H1 (cell line): Measurements from ENCODE around the gene CCSER2. TPM values are rescaled to one million over a fixed set of nuclear protein-coding genes. Genes with fewer than 3 reads are reported as not detected.

Experiments used
- CTCF ChIA-PET: fragments of 300-600 bp; sonication (Branson Sonifier 250); formaldehyde crosslinking; loops from one replicate; lab custom pipeline; 2021; ENCODE audit not compliant: partially characterized antibody; lab: Charles Lee
- POLR2A ChIA-PET: fragments of 300-600 bp; sonication (Branson Sonifier 250); formaldehyde crosslinking; loops from one replicate; lab custom pipeline; 2021; ENCODE audit warnings: inconsistent platforms; ENCODE audit not compliant: partially characterized antibody; lab: Charles Lee
- DNase-seq, 2 experiments: peaks; one replicate each; pipeline versions ENCODE4 v3.0.0 to v3.0.0-alpha.2; 2010 to 2022; ENCODE audit warnings: low spot score in 2 of 2, low read depth in 1 of 2, mixed read lengths in 1 of 2
- FAIRE-seq: peaks from 2 replicates; lab custom pipeline; 2011; peaks lifted over from hg19 to GRCh38; lab: Jason Lieb, UNC
- H2AFZ ChIP-seq: 2 replicates; pipeline ENCODE4 v1.8.1; 2012; ENCODE audit warnings: low read length, inconsistent platforms
- H2AK5ac ChIP-seq: 2 replicates; pipeline ENCODE4 v1.6.1; 2013; ENCODE audit warnings: low read depth, low read length
- H2BK120ac ChIP-seq: replicated peaks from 2 replicates; pipeline ENCODE3; 2013; ENCODE audit warnings: low read depth, low read length, inconsistent platforms
- H2BK12ac ChIP-seq: 2 replicates; pipeline ENCODE4 v1.6.1; 2013; ENCODE audit warnings: low read depth, low read length
- H2BK15ac ChIP-seq: 2 replicates; pipeline ENCODE4 v1.6.1; 2013; ENCODE audit warnings: low read length
- H2BK20ac ChIP-seq: 2 replicates; pipeline ENCODE4 v1.6.1; 2013; ENCODE audit warnings: low read length
- H2BK5ac ChIP-seq: 2 replicates; pipeline ENCODE4 v1.6.1; 2013; ENCODE audit warnings: low read depth, low read length
- H3K14ac ChIP-seq: 2 replicates; pipeline ENCODE4 v1.6.1; 2013; ENCODE audit warnings: inconsistent platforms; ENCODE audit not compliant: insufficient read length
- H3K18ac ChIP-seq: 2 replicates; pipeline ENCODE4 v1.6.1; 2013; ENCODE audit warnings: low read length; ENCODE audit errors: extremely low read depth
- H3K23ac ChIP-seq: 2 replicates; pipeline ENCODE4 v1.6.1; 2013; ENCODE audit warnings: inconsistent platforms; ENCODE audit not compliant: insufficient read length
- H3K23me2 ChIP-seq: 2 replicates; pipeline ENCODE4 v1.6.1; 2013; ENCODE audit warnings: low read depth, low read length
- H3K27ac ChIP-seq: 2 replicates; pipeline ENCODE4 v1.6.1; 2011; ENCODE audit warnings: low read depth, low read length, inconsistent platforms
- H3K27me3 ChIP-seq, 4 experiments: replicated peaks in 1 of 4; 1 replicate in 1 of 4; 2 replicates in 3 of 4; pipeline versions ENCODE4 v1.6.1 to v1.8.1; 2011 to 2013; ENCODE audit warnings: low read length in 3 of 4, mild to moderate bottlenecking in 3 of 4, inconsistent platforms in 2 of 4, mixed read lengths in 2 of 4, moderate library complexity in 1 of 4; ENCODE audit not compliant: control insufficient read depth in 3 of 4, insufficient read depth in 3 of 4; ENCODE audit errors: extremely low read depth in 1 of 4
- H3K36me3 ChIP-seq, 4 experiments: 2 replicates each; pipeline versions ENCODE4 v1.6.1 to v1.8.1; 2011 to 2013; ENCODE audit warnings: mild to moderate bottlenecking in 4 of 4, low read length in 3 of 4, moderate library complexity in 2 of 4, control low read depth in 1 of 4, inconsistent platforms in 1 of 4; ENCODE audit not compliant: insufficient read depth in 4 of 4, control insufficient read depth in 2 of 4
- H3K4ac ChIP-seq: replicated peaks from 2 replicates; pipeline ENCODE3; 2013; ENCODE audit warnings: low read length, low read depth, mixed read lengths, inconsistent platforms; ENCODE audit not compliant: insufficient read length
- H3K4me1 ChIP-seq, 4 experiments: replicated peaks in 1 of 4; 1 replicate in 1 of 4; 2 replicates in 3 of 4; pipeline versions ENCODE4 v1.6.1 to v1.8.1; 2011 to 2013; ENCODE audit warnings: low read length in 3 of 4, inconsistent platforms in 2 of 4, mixed read lengths in 1 of 4; ENCODE audit not compliant: insufficient read depth in 4 of 4, control insufficient read depth in 3 of 4
- H3K4me2 ChIP-seq, 2 experiments: 2 replicates each; pipeline versions ENCODE4 v1.6.1 to v1.8.1; 2011 to 2013; ENCODE audit warnings: low read depth in 2 of 2, low read length in 2 of 2, control low read depth in 1 of 2, inconsistent platforms in 1 of 2, mild to moderate bottlenecking in 1 of 2; ENCODE audit not compliant: insufficient read depth in 1 of 2
- H3K4me3 ChIP-seq, 4 experiments: fragments of 200-600, 300-600 bp in 1 of 4; sonication (generic), shearing (Covaris generic), sonication (Bioruptor Twin) in 1 of 4; 2 replicates each; pipeline versions ENCODE4 v1.5.1 to v1.8.1; 2011 to 2016; ENCODE audit warnings: low read length in 4 of 4, low read depth in 3 of 4, control low read depth in 2 of 4, inconsistent platforms in 2 of 4, mild to moderate bottlenecking in 2 of 4, mixed read lengths in 1 of 4, moderate library complexity in 1 of 4; ENCODE audit not compliant: insufficient read depth in 2 of 4; ENCODE audit errors: extremely low read depth in 1 of 4
- H3K56ac ChIP-seq: replicated peaks from 2 replicates; pipeline ENCODE3; 2013; ENCODE audit warnings: low read depth, mild to moderate bottlenecking, mixed read lengths, low read length, inconsistent platforms; ENCODE audit not compliant: insufficient read length
- H3K79me1 ChIP-seq: 2 replicates; pipeline ENCODE4 v1.6.1; 2013; ENCODE audit warnings: low read depth, low read length, control low read depth
- H3K79me2 ChIP-seq, 2 experiments: 2 replicates each; pipeline versions ENCODE4 v1.6.1 to v1.8.1; 2012 to 2013; ENCODE audit warnings: low read length in 2 of 2, mild to moderate bottlenecking in 2 of 2, inconsistent platforms in 1 of 2; ENCODE audit not compliant: insufficient read depth in 2 of 2, control insufficient read depth in 1 of 2
- H3K9ac ChIP-seq, 4 experiments: replicated peaks in 1 of 4; 1 replicate in 1 of 4; 2 replicates in 3 of 4; pipeline versions ENCODE4 v1.6.1 to v1.8.1; 2011 to 2013; ENCODE audit warnings: low read depth in 3 of 4, low read length in 3 of 4, control low read depth in 2 of 4, mild to moderate bottlenecking in 2 of 4, moderate library complexity in 2 of 4, inconsistent platforms in 1 of 4; ENCODE audit errors: extremely low read depth in 1 of 4
- H3K9me3 ChIP-seq, 2 experiments: 2 replicates each; pipeline versions ENCODE4 v1.6.1 to v1.8.1; 2012 to 2013; ENCODE audit warnings: mild to moderate bottlenecking in 2 of 2, moderate library complexity in 2 of 2, control low read depth in 1 of 2, inconsistent platforms in 1 of 2, low read depth in 1 of 2, low read length in 1 of 2, mixed read lengths in 1 of 2; ENCODE audit not compliant: insufficient read depth in 2 of 2
- H4K20me1 ChIP-seq, 2 experiments: replicated peaks in 1 of 2; 2 replicates each; pipeline versions ENCODE3 to v1.8.1; 2011 to 2013; ENCODE audit warnings: inconsistent platforms in 2 of 2, low read length in 2 of 2, mild to moderate bottlenecking in 1 of 2; ENCODE audit not compliant: insufficient read depth in 2 of 2, control insufficient read depth in 1 of 2
- H4K5ac ChIP-seq: 2 replicates; pipeline ENCODE4 v1.6.1; 2013; ENCODE audit warnings: low read length, low read depth, mixed read lengths, inconsistent platforms; ENCODE audit not compliant: insufficient read length
- H4K8ac ChIP-seq: 2 replicates; pipeline ENCODE4 v1.8.0; 2013; ENCODE audit warnings: mild to moderate bottlenecking, moderate library complexity, low read length, inconsistent platforms; ENCODE audit not compliant: insufficient read depth; ENCODE audit errors: extremely low read depth
- H4K91ac ChIP-seq: replicated peaks from 2 replicates; pipeline ENCODE3; 2013; ENCODE audit warnings: low read length, mixed read lengths, inconsistent platforms; ENCODE audit not compliant: insufficient read length
- CTBP2 ChIP-seq: IDR thresholded peaks from 2 replicates; pipeline ENCODE4 v1.7.0; 2011; ENCODE audit warnings: borderline replicate concordance, mild to moderate bottlenecking, moderate library complexity, mixed read lengths, low read length; ENCODE audit not compliant: insufficient read depth, insufficient read length
- FOSL1 ChIP-seq: IDR thresholded peaks from 2 replicates; pipeline ENCODE4 v1.6.1; 2011; ENCODE audit warnings: mild to moderate bottlenecking, low read depth, low read length, moderate library complexity; ENCODE audit not compliant: insufficient read depth
- JUN ChIP-seq: IDR thresholded peaks from 2 replicates; pipeline ENCODE4 v1.6.1; 2011; ENCODE audit warnings: low read depth, mild to moderate bottlenecking, improper control_type of control experiment, low read length
- JUND ChIP-seq: IDR thresholded peaks from 2 replicates; pipeline ENCODE4 v1.6.1; 2011; ENCODE audit warnings: mild to moderate bottlenecking, improper control_type of control experiment, low read length
- NRF1 ChIP-seq: IDR thresholded peaks from 2 replicates; pipeline ENCODE4 v1.6.1; 2011; ENCODE audit warnings: mild to moderate bottlenecking, low read depth, low read length, improper control_type of control experiment
- RBBP5 ChIP-seq: IDR thresholded peaks from 2 replicates; pipeline ENCODE4 v1.7.1; 2012; ENCODE audit warnings: low read depth, mild to moderate bottlenecking, inconsistent platforms, low read length, moderate library complexity, borderline replicate concordance
- RNF2 ChIP-seq: fragments of 200-900, 300-1000 bp; sonication (generic); IDR thresholded peaks from 2 replicates; pipeline ENCODE4 v1.7.1; 2016; ENCODE audit warnings: borderline replicate concordance, low read depth, mild to moderate bottlenecking, antibody characterized with exemption, low read length; ENCODE audit not compliant: poor library complexity, severe bottlenecking; ENCODE audit errors: missing control alignments
- TAF7 ChIP-seq: optimal IDR thresholded peaks from 2 replicates; pipeline ENCODE3; 2011; ENCODE audit warnings: low read depth, mild to moderate bottlenecking, inconsistent platforms, low read length, moderate library complexity, borderline replicate concordance
- YY1 ChIP-seq: IDR thresholded peaks from 2 replicates; pipeline ENCODE4 v1.6.1; 2011; ENCODE audit warnings: low read depth, mild to moderate bottlenecking, low read length
- WGBS, 2 experiments: shearing (Covaris generic) in 1 of 2; methylation state at CpG; one replicate each; pipeline versions ENCODE4 v1.1.6 to v1.1.7; 2013 to 2015; ENCODE audit warnings: low lambda C conversion rate in 2 of 2, mixed read lengths in 2 of 2, inconsistent platforms in 1 of 2, low coverage in 1 of 2, missing lambda C conversion rate in 1 of 2; ENCODE audit not compliant: insufficient replicate concordance in 2 of 2, insufficient coverage in 1 of 2, insufficient read length in 1 of 2; ENCODE audit errors: extremely low coverage in 1 of 2, missing lambda C conversion rate in 1 of 2; 5-methylcytosine and 5-hydroxymethylcytosine counted together
- polyA plus RNA-seq, 7 experiments: library from polyadenylated mRNA; depleted of rRNA in 3 of 7; stranded (reverse) in 5 of 7; unstranded in 2 of 7; fragments of >200 nt in 5 of 7; fragments of 200-250 nt in 2 of 7; gene quantifications; 1 replicate in 5 of 7; 2 replicates in 1 of 7; 4 replicates in 1 of 7; pipeline versions ENCODE4 v1.2.1 to v1.2.3, GENCODE V29; 2011 to 2013; ENCODE audit warnings: missing spikeins in 2 of 7, mixed read lengths in 2 of 7
- total RNA-seq: library from RNA; stranded (reverse); fragmentation: NEBNext Ultra II Directional; extraction: Animal tissue kit (Norgen Biotek cat#: 25700); gene quantifications from 2 replicates; pipeline ENCODE4 v1.2.1, GENCODE V29; 2021

The CCSER2 gene
- total and polyA plus RNA-seq, 2 of the 8 experiments (the other 6 are each of a cell fraction or from before 2014, with no cell fraction given) = 6.9 to 30.5 TPM

DNA sequence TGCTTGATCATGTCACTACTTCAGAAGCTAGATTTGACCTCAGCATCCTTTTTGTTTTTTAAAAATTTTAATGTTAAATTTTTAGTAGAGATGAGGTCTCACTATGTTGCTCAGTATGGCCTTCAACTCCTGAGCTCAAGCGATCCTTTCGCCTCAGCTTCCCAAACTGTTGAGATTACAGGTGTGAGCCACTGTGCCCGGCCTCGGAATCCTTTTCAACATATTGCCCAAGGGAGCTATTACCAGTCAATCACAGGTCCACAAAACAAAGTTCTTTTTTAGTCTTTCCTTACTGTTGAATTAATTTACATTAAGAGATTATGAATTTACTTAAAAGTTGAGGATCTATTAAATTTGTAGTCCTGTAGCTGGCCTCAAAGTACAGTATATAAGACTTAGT is 37.7 kb downstream of the CCSER2 start:
- POLR2A ChIA-PET = no interaction called here
- Histone ChIP-seq H3K9me3 (no peaks in the 10 kb centered on the region), H4K20me1 (peaks cover 0 to 2% of the 10 kb centered on the region in 2 experiments), H3K79me1 (peaks cover 3% of the 10 kb centered on the region; the same call in 1 of the 2 replicates), H4K5ac (no peak overlapping the region), H3K18ac (no peak overlapping the region), H3K4me1 (peaks cover 0 to 4% (median under 1%) of the 10 kb centered on the region in 4 experiments; a peak in 2 of 7 replicates), H3K9ac (no peak overlapping the region), H3K23me2 (no peaks in the 10 kb centered on the region), H4K8ac (no peak overlapping the region; the same call in 1 of the 2 replicates), H2BK20ac (no peak overlapping the region), H2BK5ac (no peak overlapping the region), H4K91ac (no peak overlapping the region), H2BK15ac (no peak overlapping the region), H2AFZ (no peak overlapping the region), H2AK5ac (no peak overlapping the region), H3K14ac (no peak overlapping the region), H3K27ac (no peak overlapping the region), H3K79me2 (peaks cover 0 to 46% of the 10 kb centered on the region in 2 experiments; a peak in 2 of 4 replicates), H3K27me3 (peaks cover 0 to 1% (median 0%) of the 10 kb centered on the region in 4 experiments; a peak in 1 of 7 replicates), H2BK12ac (no peak overlapping the region), H3K4me2 (no peak overlapping the region)
- 80% methylated on average over 4 of the region's 4 CpGs; no CpG with 5 or more reads in 1 of the 2 experiments for WGBS, 2 experiments
- CTCF ChIA-PET = interaction anchor here (0.8 to 5.5 kb wide), 7 partner anchors 9 to 172 kb away, joined by 3 to 53 read pairs (median 4); no protein-coding TSS in a partner anchor
- DNase-seq (no peak), FAIRE-seq (no peak)
- TF ChIP-seq TAF7 (no peak), JUN (no peak), NRF1 (no peak), RNF2 (no peak), YY1 (no peak), FOSL1 (no peak), RBBP5 (no peak), CTBP2 (no peak), JUND (no peak)
- TF ChIP-seq, all 59 proteins: peak for 0
- Histone ChIP-seq H3K23ac (no peak overlapping the region), H2BK120ac (no peak overlapping the region), H3K4ac (no peak overlapping the region), H3K36me3 (no peaks in the 10 kb centered on the region), H3K56ac (peak overlapping the region; percentile 64), H3K4me3 (no peak overlapping the region)
